Esophagus squamous epithelium (tissue), 5 donors: ENCODE results near the gene TGM3. TPM values are rescaled to one million over a fixed set of nuclear protein-coding genes. Genes with fewer than 3 reads are reported as not detected.

Experiments used
- DNase-seq: peaks from one replicate; lab custom pipeline; 2025; lab: John Stamatoyannopoulos, UW
- H3K27ac ChIP-seq, 4 donors: fragments of 200-600 bp; sonication (generic); one replicate each; pipeline ENCODE4 v1.5.1; 2016 to 2019; ENCODE audit warnings: mild to moderate bottlenecking in 1 of 4
- H3K27me3 ChIP-seq, 4 donors: fragments of 200-600 bp; sonication (generic); 1 replicate in 3 of 4; 2 replicates in 1 of 4; pipeline versions ENCODE4 v1.5.1 to v1.6.0; 2017 to 2021; ENCODE audit warnings: antibody characterized with exemption in 1 of 4
- H3K36me3 ChIP-seq, 3 donors: fragments of 200-600 bp; sonication (generic); one replicate each; pipeline ENCODE4 v1.5.1; 2016 to 2019
- H3K4me1 ChIP-seq, 3 donors: fragments of 200-600 bp; sonication (generic); one replicate each; pipeline ENCODE4 v1.5.1; 2017 to 2019
- H3K4me3 ChIP-seq, 4 donors: fragments of 200-600 bp; sonication (generic); 1 replicate in 3 of 4; 2 replicates in 1 of 4; pipeline ENCODE4 v1.5.1; 2016 to 2019; ENCODE audit warnings: mild to moderate bottlenecking in 2 of 4, moderate library complexity in 1 of 4
- H3K9me3 ChIP-seq, 3 donors: fragments of 200-600 bp; sonication (generic); one replicate each; pipeline ENCODE4 v1.5.1; 2016 to 2019
- POLR2A ChIP-seq, 4 donors: fragments of 450-650 bp; IDR thresholded peaks; one replicate each; pipeline ENCODE4 v1.6.1; 2017; ENCODE audit warnings: antibody characterized with exemption in 4 of 4, mild to moderate bottlenecking in 4 of 4, moderate library complexity in 3 of 4
- WGBS, 2 donors: methylation state at CpG; one replicate each; pipeline ENCODE4 v1.1.5; 2018; 5-methylcytosine and 5-hydroxymethylcytosine counted together
- intact Hi-C: fragments of 100-400 bp; cut with DNase I; formaldehyde crosslinking; loops from one replicate; pipeline ENCODE4 v1.15.0; 2022
- total RNA-seq, 4 donors: library from RNA; depleted of rRNA; stranded (reverse); fragments of >200 nt; gene quantifications; one replicate each; pipeline ENCODE4 v1.1.0, GENCODE V29; 2016
- TF ChIP-seq, protein P1 (sequence below), 6 experiments: fragments of 450-650 bp in 4 of 6; fragments of 200-600 bp in 2 of 6; sonication (generic) in 2 of 6; IDR thresholded peaks; one replicate each; pipeline ENCODE4 v1.5.1; 2016 to 2019; ENCODE audit warnings: antibody characterized with exemption in 6 of 6, mild to moderate bottlenecking in 4 of 6, moderate library complexity in 4 of 6
- donor health status: DM: yes; HTN: yes; CAD: no.

The TGM3 gene
- total RNA-seq, 4 donors from 2014 or later: 626 to 2,995 (median 1,370) TPM

DNA sequence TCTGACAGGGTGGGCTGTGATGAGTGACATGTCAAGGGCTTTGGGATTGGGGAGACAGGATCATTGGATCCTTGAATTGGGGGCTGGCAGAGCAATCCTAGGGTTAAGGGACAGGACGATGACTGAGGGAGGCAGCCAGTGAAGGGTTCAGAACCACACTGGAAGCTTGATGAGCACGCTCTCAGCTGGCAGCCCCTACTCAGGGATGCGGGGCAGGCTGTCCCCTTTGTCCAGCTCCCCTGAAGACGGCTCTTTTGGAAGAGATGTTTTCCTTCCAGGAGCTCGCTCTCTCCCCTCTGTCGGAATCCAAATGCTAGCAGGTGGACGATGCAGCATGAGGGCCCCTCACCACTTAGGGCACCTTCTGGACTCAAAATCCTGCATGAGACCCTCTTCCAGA is 8.4 kb downstream of the TGM3 start:
- no peak overlapping the region for H3K4me3 ChIP-seq
- intact Hi-C loops: no loop called here
- no peak for DNase-seq

DNA sequence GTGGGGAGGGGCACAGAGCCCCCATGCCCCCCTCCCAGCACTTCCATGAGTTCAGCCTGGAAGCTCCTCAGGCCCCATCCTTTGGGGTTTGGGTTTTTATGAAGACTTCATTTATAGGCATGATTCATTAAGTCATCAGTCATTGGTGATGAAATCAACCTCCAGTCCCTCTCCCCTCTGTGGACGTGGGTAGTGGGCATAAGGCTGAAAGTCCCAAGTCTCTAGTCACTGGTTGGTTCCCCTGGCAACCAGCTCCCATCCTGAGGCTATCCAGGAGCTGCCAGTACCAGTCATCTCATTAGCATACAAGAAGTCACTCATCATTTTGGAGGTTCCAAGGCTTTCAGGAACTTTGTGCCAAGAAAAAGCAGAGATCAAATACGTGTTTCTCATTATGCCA is 9.2 kb downstream of the TGM3 start:
- no peak for TF ChIP-seq POLR2A (IDR thresholded peaks at IDR 0.05)
- TF ChIP-seq, protein P1, sequence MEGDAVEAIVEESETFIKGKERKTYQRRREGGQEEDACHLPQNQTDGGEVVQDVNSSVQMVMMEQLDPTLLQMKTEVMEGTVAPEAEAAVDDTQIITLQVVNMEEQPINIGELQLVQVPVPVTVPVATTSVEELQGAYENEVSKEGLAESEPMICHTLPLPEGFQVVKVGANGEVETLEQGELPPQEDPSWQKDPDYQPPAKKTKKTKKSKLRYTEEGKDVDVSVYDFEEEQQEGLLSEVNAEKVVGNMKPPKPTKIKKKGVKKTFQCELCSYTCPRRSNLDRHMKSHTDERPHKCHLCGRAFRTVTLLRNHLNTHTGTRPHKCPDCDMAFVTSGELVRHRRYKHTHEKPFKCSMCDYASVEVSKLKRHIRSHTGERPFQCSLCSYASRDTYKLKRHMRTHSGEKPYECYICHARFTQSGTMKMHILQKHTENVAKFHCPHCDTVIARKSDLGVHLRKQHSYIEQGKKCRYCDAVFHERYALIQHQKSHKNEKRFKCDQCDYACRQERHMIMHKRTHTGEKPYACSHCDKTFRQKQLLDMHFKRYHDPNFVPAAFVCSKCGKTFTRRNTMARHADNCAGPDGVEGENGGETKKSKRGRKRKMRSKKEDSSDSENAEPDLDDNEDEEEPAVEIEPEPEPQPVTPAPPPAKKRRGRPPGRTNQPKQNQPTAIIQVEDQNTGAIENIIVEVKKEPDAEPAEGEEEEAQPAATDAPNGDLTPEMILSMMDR (IDR thresholded peaks at IDR 0.05): no peak
- Histone ChIP-seq H3K4me1 (no peaks in the 10 kb centered on the region), H3K27ac (peak overlapping the region in 2 of 4 donors; percentile 14 to 21), H3K9me3 (no peaks in the 10 kb centered on the region), H3K36me3 (peaks cover 0 to 13% (median 0%) of the 10 kb centered on the region in 3 donors), H3K4me3 (no peak overlapping the region), H3K27me3 (no peaks in the 10 kb centered on the region)
- 6 to 7% methylated on average over 2 of the region's 2 CpGs for WGBS, 2 donors
- DNase-seq: no peak
- intact Hi-C loops: no loop called here

More for the DNA sequence above, 8.4 kb downstream of the TGM3 start:
- H3K27me3 ChIP-seq: no peaks in the 10 kb centered on the region
- H3K9me3 ChIP-seq: no peaks in the 10 kb centered on the region
- no peak overlapping the region for H3K27ac ChIP-seq
- H3K36me3 ChIP-seq: peaks cover 0 to 8% (median 0%) of the 10 kb centered on the region in 3 donors
- no peaks in the 10 kb centered on the region for H3K4me1 ChIP-seq
- WGBS, 2 donors: 60 to 79% methylated on average over 3 to 7 of the region's 7 CpGs
- TF ChIP-seq, protein P1 (IDR thresholded peaks at IDR 0.05): no peak
- TF ChIP-seq POLR2A (IDR thresholded peaks at IDR 0.05): no peak

DNA sequence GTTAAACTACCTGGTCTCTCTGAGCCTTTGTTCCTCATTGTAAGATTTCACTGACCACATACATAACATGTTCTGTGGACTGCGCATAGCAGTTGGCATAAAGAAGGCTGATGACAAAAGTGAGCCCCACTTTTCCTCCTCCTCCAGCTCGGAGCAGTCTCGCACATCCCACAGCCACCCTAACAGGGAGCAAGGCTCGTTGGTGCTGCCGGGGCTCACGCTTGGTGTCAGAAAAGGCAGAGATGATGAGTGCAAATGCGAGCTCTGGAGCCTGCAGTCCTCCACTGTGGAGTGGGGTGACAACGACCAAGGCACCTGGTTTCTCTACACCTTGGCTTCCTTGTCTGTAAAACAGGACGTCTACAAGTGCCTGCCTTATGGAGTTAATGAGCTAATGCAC is 9.7 kb downstream of the TGM3 start:
- peaks cover 0 to 14% (median 0%) of the 10 kb centered on the region in 3 donors for H3K36me3 ChIP-seq
- H3K27me3 ChIP-seq: no peaks in the 10 kb centered on the region
- intact Hi-C loops: no loop called here
- H3K4me1 ChIP-seq: no peaks in the 10 kb centered on the region
- 54 to 66% methylated on average over 7 to 9 of the region's 9 CpGs for WGBS, 2 donors
- no peak overlapping the region for H3K4me3 ChIP-seq
- no peak for DNase-seq
- no peak for TF ChIP-seq POLR2A (IDR thresholded peaks at IDR 0.05)
- TF ChIP-seq, protein P1 (IDR thresholded peaks at IDR 0.05): no peak
- H3K9me3 ChIP-seq: no peaks in the 10 kb centered on the region
- peak overlapping the region in 2 of 4 donors; percentile 14 to 21 for H3K27ac ChIP-seq

DNA sequence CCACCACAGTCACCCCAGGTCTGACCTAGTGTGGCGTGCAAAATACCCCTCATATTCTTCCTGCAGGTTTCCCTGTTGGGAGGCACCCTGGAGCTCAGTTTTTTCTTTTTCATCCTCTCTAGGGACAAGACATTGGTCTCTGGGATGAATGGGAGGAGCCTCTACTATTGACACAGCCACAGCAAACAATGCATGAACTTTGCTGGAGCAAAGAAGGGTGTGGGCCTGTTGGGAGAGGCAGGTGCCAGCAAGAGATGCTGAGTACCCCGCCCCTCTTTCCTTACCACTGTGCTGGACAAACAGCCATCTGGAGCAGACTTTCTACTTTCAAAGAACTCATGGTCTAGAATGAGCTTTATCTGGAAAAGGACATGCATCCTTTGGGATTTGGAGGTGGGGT is 10.1 kb downstream of the TGM3 start:
- peak overlapping the region in 2 of 4 donors; percentile 14 to 21 for H3K27ac ChIP-seq

DNA sequence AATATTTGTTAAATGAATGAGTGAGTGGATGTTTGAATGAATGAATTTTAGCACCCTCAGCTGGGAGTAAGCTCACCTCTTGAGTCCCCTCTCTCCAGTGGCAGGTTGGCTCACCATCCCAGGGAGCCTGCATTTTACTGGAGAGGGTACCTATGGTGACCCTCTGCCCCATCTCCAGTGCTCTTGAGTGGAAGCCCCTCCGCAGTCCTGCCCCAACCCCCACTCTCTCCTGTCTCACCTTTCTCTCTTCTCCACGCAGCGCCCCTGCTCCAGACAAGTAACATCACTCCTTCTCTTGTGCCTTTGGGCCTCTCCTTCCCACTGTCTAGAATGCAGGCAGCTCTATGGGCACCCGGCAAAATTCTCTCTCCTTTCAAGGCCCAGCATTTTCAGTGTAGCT is 11.3 kb downstream of the TGM3 start:
- Histone ChIP-seq H3K4me1 (no peaks in the 10 kb centered on the region), H3K27ac (no peak overlapping the region), H3K27me3 (no peaks in the 10 kb centered on the region), H3K36me3 (peaks cover 0 to 14% (median 0%) of the 10 kb centered on the region in 3 donors), H3K4me3 (no peak overlapping the region), H3K9me3 (no peaks in the 10 kb centered on the region)
- TF ChIP-seq, protein P1 (IDR thresholded peaks at IDR 0.05): no peak
- no peak for TF ChIP-seq POLR2A (IDR thresholded peaks at IDR 0.05)
- DNase-seq: no peak
- intact Hi-C loops: no loop called here
- WGBS, 2 donors: 90 to 93% methylated on average over 4 of the region's 4 CpGs

More for the DNA sequence above, 10.1 kb downstream of the TGM3 start:
- Histone ChIP-seq H3K36me3 (peaks cover 0 to 14% (median 0%) of the 10 kb centered on the region in 3 donors), H3K9me3 (no peaks in the 10 kb centered on the region), H3K4me3 (no peak overlapping the region), H3K4me1 (no peaks in the 10 kb centered on the region), H3K27me3 (no peaks in the 10 kb centered on the region)
- intact Hi-C loops: no loop called here
- TF ChIP-seq, protein P1 (IDR thresholded peaks at IDR 0.05): no peak
- TF ChIP-seq POLR2A (IDR thresholded peaks at IDR 0.05): no peak
- no peak for DNase-seq
- 72 to 73% methylated on average over 2 of the region's 2 CpGs for whole genome bisulfite sequencing, 2 donors
